Measurements from ENCODE around the gene PACSIN2.

- TF ChIP-seq POLR2A (IDR thresholded peaks at IDR 0.05; ENCODE audit: low read length) (no peak), GATA1 (IDR thresholded peaks at IDR 0.05; ENCODE audit: low read depth, low read length) (no peak)
Measured at GRCh38 chr22:42927966-42928365, 87.0 kb downstream of the PACSIN2 start.
